ENCODE results near the gene ENTPD2. TPM values are rescaled to one million over a fixed set of nuclear protein-coding genes. Genes with fewer than 3 reads are reported as not detected.

ENTPD2 gene
- total RNA-seq, 4 donors from 2014 or later = 0.22 to 0.55 TPM; not detected in 2

DNA sequence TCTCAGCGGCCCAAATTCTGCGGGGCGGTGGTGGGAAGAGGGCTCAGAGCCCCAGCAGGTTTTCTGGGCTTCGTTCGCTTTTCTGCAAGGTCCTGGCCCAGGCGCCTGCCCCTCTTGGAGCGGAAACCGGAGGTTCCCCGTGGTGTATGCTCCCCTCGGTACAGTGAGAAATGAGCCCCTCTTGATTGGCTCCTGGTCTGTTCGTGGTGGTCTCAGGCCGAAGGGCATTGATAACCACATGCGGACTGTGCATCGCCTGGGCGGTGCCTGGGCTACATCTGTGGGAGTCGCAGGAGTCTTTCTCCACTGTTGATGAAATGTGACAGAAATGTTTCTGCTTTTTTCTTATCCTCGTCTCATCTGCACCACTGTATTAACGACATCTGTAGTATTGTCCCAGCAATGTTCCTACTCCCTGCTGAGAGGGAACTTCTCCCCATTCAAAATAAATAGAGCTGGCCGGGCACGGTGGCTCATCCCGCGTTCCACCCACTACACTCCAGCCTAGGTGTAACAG is 33.6 kb upstream of the ENTPD2 start:
- in situ Hi-C loops (cut with MboI; ENCODE audit: low sequenced_read_pairs in 4 of 4) = no loop called here
- Histone ChIP-seq H3K27ac (peak overlapping the region; percentile 91 to 96 (median 92)), H3K27me3 (no peaks in the 10 kb centered on the region), H3K9me3 (no peaks in the 10 kb centered on the region), H3K4me3 (peak overlapping the region; percentile 67 to 92 (median 78)), H3K4me1 (peaks cover 18 to 21% of the 10 kb centered on the region in 2 donors), H3K36me3 (peaks cover 0 to 12% of the 10 kb centered on the region in 2 donors)
- intact Hi-C loops (cut with DNase I; ENCODE audit: low total_unique reads) = loop anchor here (2.0 to 5.0 kb wide), 3 partner anchors 27 to 605 kb away; partner anchors contain the start of genes DPP7, SEC16A and TRAF2
- DNase-seq = no peak
- TF ChIP-seq, protein P1, sequence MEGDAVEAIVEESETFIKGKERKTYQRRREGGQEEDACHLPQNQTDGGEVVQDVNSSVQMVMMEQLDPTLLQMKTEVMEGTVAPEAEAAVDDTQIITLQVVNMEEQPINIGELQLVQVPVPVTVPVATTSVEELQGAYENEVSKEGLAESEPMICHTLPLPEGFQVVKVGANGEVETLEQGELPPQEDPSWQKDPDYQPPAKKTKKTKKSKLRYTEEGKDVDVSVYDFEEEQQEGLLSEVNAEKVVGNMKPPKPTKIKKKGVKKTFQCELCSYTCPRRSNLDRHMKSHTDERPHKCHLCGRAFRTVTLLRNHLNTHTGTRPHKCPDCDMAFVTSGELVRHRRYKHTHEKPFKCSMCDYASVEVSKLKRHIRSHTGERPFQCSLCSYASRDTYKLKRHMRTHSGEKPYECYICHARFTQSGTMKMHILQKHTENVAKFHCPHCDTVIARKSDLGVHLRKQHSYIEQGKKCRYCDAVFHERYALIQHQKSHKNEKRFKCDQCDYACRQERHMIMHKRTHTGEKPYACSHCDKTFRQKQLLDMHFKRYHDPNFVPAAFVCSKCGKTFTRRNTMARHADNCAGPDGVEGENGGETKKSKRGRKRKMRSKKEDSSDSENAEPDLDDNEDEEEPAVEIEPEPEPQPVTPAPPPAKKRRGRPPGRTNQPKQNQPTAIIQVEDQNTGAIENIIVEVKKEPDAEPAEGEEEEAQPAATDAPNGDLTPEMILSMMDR (IDR thresholded peaks at IDR 0.05 in 4 of 5, conservative IDR thresholded peaks at IDR 0.05 in 1 of 5) = no peak
- TF ChIP-seq POLR2A (IDR thresholded peaks at IDR 0.05) = no peak
- no peak for ATAC-seq

- DNase-seq (peak; percentile 99), ATAC-seq (peak; percentile 93 to 94)
- peak; percentile 82 to 83 for TF ChIP-seq POLR2A (IDR thresholded peaks at IDR 0.05)
- TF ChIP-seq, protein P1 (IDR thresholded peaks at IDR 0.05 in 4 of 5, conservative IDR thresholded peaks at IDR 0.05 in 1 of 5) = peak in 1 of 5 experiments; percentile 23
- H3K27me3 ChIP-seq = no peaks in the 10 kb centered on the region
- H3K27ac ChIP-seq = peak within 1 kb of the TSS; percentile 91 to 96 (median 92)
- in situ Hi-C loops (cut with MboI; ENCODE audit: low sequenced_read_pairs in 4 of 4) (no loop called here), intact Hi-C loops (cut with DNase I; ENCODE audit: low total_unique reads) (loop anchor here (1.0 to 5.0 kb wide), 4 partner anchors 28 to 604 kb away; partner anchors contain the start of genes ANAPC2, DPP7, SEC16A and SSNA1)
- no peaks in the 10 kb centered on the region for H3K9me3 ChIP-seq
- H3K4me1 ChIP-seq = peaks cover 18 to 21% of the 10 kb centered on the region in 2 donors
- H3K36me3 ChIP-seq = peaks cover 0 to 5% of the 10 kb centered on the region in 2 donors
- H3K4me3 ChIP-seq = peak within 1 kb of the TSS; percentile 67 to 92 (median 78)
Measured at GRCh38 chr9:137086531-137087408, 32.9 kb upstream of the ENTPD2 start, which contains the start of gene MAN1B1. TSS of gene MAN1B1 (plus strand) at chr9:137086985. CDS start at chr9:137087000, 15 bp downstream.

DNA sequence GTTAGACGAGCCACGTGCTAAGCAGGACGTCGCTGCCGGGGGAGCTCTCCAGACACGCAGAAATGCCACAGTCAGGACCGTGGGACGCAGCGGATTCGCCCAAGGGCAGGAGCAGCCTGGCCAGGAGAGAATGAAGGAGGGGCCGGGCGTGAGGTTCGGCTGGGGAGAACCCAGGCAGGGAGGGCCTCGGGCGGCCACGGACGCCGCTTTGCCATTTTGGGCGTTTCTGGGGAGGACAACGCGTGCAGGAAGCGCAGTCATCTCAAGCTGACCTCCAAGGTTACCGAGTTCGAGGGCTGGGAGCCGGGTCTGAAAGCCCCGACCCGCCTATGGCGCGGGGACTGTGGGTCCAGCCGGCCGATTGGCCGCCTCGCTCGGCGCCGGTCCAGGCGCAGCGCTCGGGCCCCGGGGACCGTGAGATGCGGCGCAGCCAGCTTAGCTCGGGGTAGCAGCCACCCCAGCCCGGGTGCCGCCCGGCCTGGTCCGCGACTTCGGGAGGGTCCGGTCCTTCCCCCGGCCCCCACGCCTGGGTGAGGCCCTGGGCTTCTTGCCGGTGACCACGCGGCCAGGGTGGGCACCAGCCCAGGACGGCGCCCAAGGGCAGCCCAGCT is 32.2 kb upstream of the ENTPD2 start:
- ATAC-seq (peak in 1 of 2 donors; percentile 31), DNase-seq (peak in 1 of 2 donors; percentile 40)
- Histone ChIP-seq H3K27ac (peak overlapping the region; percentile 91 to 96 (median 92)), H3K9me3 (no peaks in the 10 kb centered on the region), H3K27me3 (no peaks in the 10 kb centered on the region), H3K4me3 (peak overlapping the region; percentile 67 to 92 (median 78)), H3K4me1 (peaks cover 18 to 21% of the 10 kb centered on the region in 2 donors), H3K36me3 (peaks cover 0 to 5% of the 10 kb centered on the region in 2 donors)
- intact Hi-C loops (cut with DNase I; ENCODE audit: low total_unique reads) (loop anchor here (1.0 to 5.0 kb wide), 4 partner anchors 29 to 604 kb away; partner anchors contain the start of genes ANAPC2, DPP7, SEC16A and SSNA1), in situ Hi-C loops (cut with MboI; ENCODE audit: low sequenced_read_pairs in 4 of 4) (no loop called here)
- no peak for TF ChIP-seq POLR2A (IDR thresholded peaks at IDR 0.05)
- TF ChIP-seq, protein P1 (IDR thresholded peaks at IDR 0.05 in 4 of 5, conservative IDR thresholded peaks at IDR 0.05 in 1 of 5) = no peak

DNA sequence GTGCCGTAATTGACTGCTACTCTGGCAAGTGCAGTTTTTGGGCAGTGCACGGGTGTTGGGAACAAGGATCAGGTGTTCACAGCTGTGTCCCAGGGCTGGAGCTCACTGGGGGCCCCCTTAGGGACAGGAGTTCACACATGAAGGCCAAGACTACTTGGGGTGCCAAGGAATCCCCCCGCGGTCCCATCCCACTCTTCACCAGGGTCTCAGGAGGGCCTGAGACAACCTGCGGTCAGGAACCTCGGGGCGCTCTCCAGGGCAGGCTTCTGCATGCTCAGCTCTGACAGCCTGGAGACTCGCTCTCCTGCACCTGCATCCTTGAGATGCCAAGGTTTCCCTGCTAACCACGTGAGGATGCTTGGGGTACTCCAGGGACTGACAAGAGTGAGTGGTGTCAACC is 30.7 kb upstream of the ENTPD2 start:
- intact Hi-C loops (cut with DNase I; ENCODE audit: low total_unique reads) = no loop called here
- in situ Hi-C loops (cut with MboI; ENCODE audit: low sequenced_read_pairs in 4 of 4) = no loop called here
- Histone ChIP-seq H3K4me3 (no peak overlapping the region), H3K27ac (no peak overlapping the region), H3K9me3 (no peaks in the 10 kb centered on the region), H3K27me3 (no peaks in the 10 kb centered on the region), H3K4me1 (peaks cover 18 to 21% of the 10 kb centered on the region in 2 donors), H3K36me3 (peaks cover 0 to 5% of the 10 kb centered on the region in 2 donors)
- DNase-seq (no peak), ATAC-seq (no peak)
- no peak for TF ChIP-seq POLR2A (IDR thresholded peaks at IDR 0.05)
- TF ChIP-seq, protein P1 (IDR thresholded peaks at IDR 0.05 in 4 of 5, conservative IDR thresholded peaks at IDR 0.05 in 1 of 5) = no peak
